Osteoblast (primary cell): Measurements from ENCODE around the gene ENOX1. TPM values are rescaled to one million over a fixed set of nuclear protein-coding genes. Genes with fewer than 3 reads are reported as not detected.

ENCODE experiments used
- DNase-seq: peaks from one replicate; pipeline ENCODE4 v3.0.0; 2011; ENCODE audit warnings: low spot score, mixed read lengths; ENCODE audit not compliant: insufficient read length; ENCODE audit errors: missing footprints
- H2AFZ ChIP-seq: 2 replicates; pipeline ENCODE4 v1.6.0; 2011; ENCODE audit warnings: mild to moderate bottlenecking, low read length
- H3K27ac ChIP-seq: 2 replicates; pipeline ENCODE4 v1.5.1; 2011; ENCODE audit warnings: mild to moderate bottlenecking, low read depth, low read length, moderate library complexity
- H3K27me3 ChIP-seq: 2 replicates; pipeline ENCODE4 v1.6.0; 2012; ENCODE audit warnings: mild to moderate bottlenecking, control low read depth, inconsistent platforms, low read length, moderate library complexity; ENCODE audit not compliant: insufficient read depth
- H3K36me3 ChIP-seq: 2 replicates; pipeline ENCODE4 v1.5.1; 2011; ENCODE audit warnings: mild to moderate bottlenecking, low read length, control low read depth, moderate library complexity; ENCODE audit not compliant: insufficient read depth
- H3K4me1 ChIP-seq: 2 replicates; pipeline ENCODE4 v1.5.1; 2011; ENCODE audit warnings: mild to moderate bottlenecking, low read length, control low read depth, moderate library complexity; ENCODE audit not compliant: insufficient read depth
- H3K4me2 ChIP-seq: 2 replicates; pipeline ENCODE4 v1.6.0; 2011; ENCODE audit warnings: mild to moderate bottlenecking, low read length; ENCODE audit not compliant: insufficient read depth
- H3K4me3 ChIP-seq: fragments of 200-600 bp; sonication (generic); 3 replicates; pipeline ENCODE4 v1.5.1; 2012; ENCODE audit warnings: mild to moderate bottlenecking, low read length, inconsistent platforms; ENCODE audit not compliant: insufficient read depth
- H3K79me2 ChIP-seq: 2 replicates; pipeline ENCODE4 v1.6.0; 2012; ENCODE audit warnings: mild to moderate bottlenecking, low read length, control low read depth, inconsistent platforms; ENCODE audit not compliant: insufficient read depth
- H3K9me3 ChIP-seq: 2 replicates; pipeline ENCODE4 v1.5.1; 2011; ENCODE audit warnings: low read depth, low read length, control low read depth
- H4K20me1 ChIP-seq: 2 replicates; pipeline ENCODE4 v1.6.0; 2012; ENCODE audit warnings: mild to moderate bottlenecking, low read length, control low read depth; ENCODE audit not compliant: insufficient read depth
- CTCF ChIP-seq: IDR thresholded peaks from 2 replicates; pipeline ENCODE4 v1.5.1; 2011; ENCODE audit warnings: mild to moderate bottlenecking, low read depth, low read length, moderate library complexity; ENCODE audit errors: extremely low read depth
- total RNA-seq: library from RNA; depleted of rRNA; stranded (reverse); fragments of >200 nt; gene quantifications from 2 replicates; pipeline ENCODE4 v1.2.3, GENCODE V29; 2012

ENOX1 gene
- total RNA-seq, 1 donor, result 5.4 TPM

- Histone ChIP-seq H3K27me3 (no peaks in the 10 kb centered on the region), H3K79me2 (no peaks in the 10 kb centered on the region), H3K36me3 (no peaks in the 10 kb centered on the region), H3K9me3 (no peaks in the 10 kb centered on the region), H2AFZ (no peak overlapping the region), H3K4me1 (no peaks in the 10 kb centered on the region), H3K27ac (no peak overlapping the region), H3K4me2 (no peak overlapping the region), H3K4me3 (no peak overlapping the region), H4K20me1 (no peaks in the 10 kb centered on the region)
- no peak for TF ChIP-seq CTCF
- no peak for DNase-seq
Measured at GRCh38 chr13:43196086-43196621, 590.6 kb downstream of the ENOX1 start.

GRCh38 chr13:43195551-43195950, 591.2 kb downstream of the ENOX1 start:
- no peak overlapping the region for H2AFZ ChIP-seq
- no peaks in the 10 kb centered on the region for H3K36me3 ChIP-seq
- H3K4me3 ChIP-seq, result no peak overlapping the region
- H3K79me2 ChIP-seq, result no peaks in the 10 kb centered on the region
- no peak overlapping the region for H3K4me2 ChIP-seq
- H4K20me1 ChIP-seq, result no peaks in the 10 kb centered on the region
- DNase-seq, result no peak
- no peaks in the 10 kb centered on the region for H3K9me3 ChIP-seq
- no peaks in the 10 kb centered on the region for H3K27me3 ChIP-seq
- H3K27ac ChIP-seq, result no peak overlapping the region
- no peaks in the 10 kb centered on the region for H3K4me1 ChIP-seq
- no peak for TF ChIP-seq CTCF

GRCh38 chr13:43195112-43195511, 591.7 kb downstream of the ENOX1 start:
- Histone ChIP-seq H3K9me3 (no peaks in the 10 kb centered on the region), H3K4me3 (no peak overlapping the region), H3K27ac (no peak overlapping the region), H3K4me1 (no peaks in the 10 kb centered on the region), H3K4me2 (no peak overlapping the region), H2AFZ (no peak overlapping the region), H3K36me3 (no peaks in the 10 kb centered on the region), H4K20me1 (no peaks in the 10 kb centered on the region), H3K27me3 (no peaks in the 10 kb centered on the region), H3K79me2 (no peaks in the 10 kb centered on the region)
- no peak for DNase-seq
- no peak for TF ChIP-seq CTCF

GRCh38 chr13:43193789-43194420, 592.9 kb downstream of the ENOX1 start:
- Histone ChIP-seq H4K20me1 (no peaks in the 10 kb centered on the region), H2AFZ (no peak overlapping the region), H3K27me3 (no peaks in the 10 kb centered on the region), H3K4me2 (no peak overlapping the region), H3K27ac (no peak overlapping the region), H3K9me3 (no peaks in the 10 kb centered on the region), H3K4me3 (no peak overlapping the region), H3K36me3 (no peaks in the 10 kb centered on the region), H3K79me2 (no peaks in the 10 kb centered on the region), H3K4me1 (no peaks in the 10 kb centered on the region)
- no peak for TF ChIP-seq CTCF
- DNase-seq, result no peak
